ENCODE results near the gene MPG. TPM values are rescaled to one million over a fixed set of nuclear protein-coding genes. Genes with fewer than 3 reads are reported as not detected.

MPG gene
- total and polyA plus RNA-seq, 2 of the 8 experiments (the other 6 are each of a cell fraction or from before 2014, with no cell fraction given): 37.6 to 83.7 TPM

- no peak for TF ChIP-seq RFX5 (IDR thresholded peaks at IDR 0.05; ENCODE audit: borderline replicate concordance, low read depth, low read length)
- TF ChIP-seq EGR1 (IDR thresholded peaks at IDR 0.05; ENCODE audit: borderline replicate concordance, low read depth, low read length): no peak
- TF ChIP-seq, protein P1, sequence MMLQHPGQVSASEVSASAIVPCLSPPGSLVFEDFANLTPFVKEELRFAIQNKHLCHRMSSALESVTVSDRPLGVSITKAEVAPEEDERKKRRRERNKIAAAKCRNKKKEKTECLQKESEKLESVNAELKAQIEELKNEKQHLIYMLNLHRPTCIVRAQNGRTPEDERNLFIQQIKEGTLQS (IDR thresholded peaks at IDR 0.05; ENCODE audit: insufficient read depth, low read depth, low read length): no peak
- TF ChIP-seq POU5F1 (IDR thresholded peaks at IDR 0.05; ENCODE audit: low read depth, low read length): no peak
- no peak for TF ChIP-seq HDAC2 (IDR thresholded peaks at IDR 0.05; ENCODE audit: borderline replicate concordance in 1 of 2, low read depth in 2 of 2, low read length in 2 of 2)
- no peak for TF ChIP-seq TAF1 (IDR thresholded peaks at IDR 0.05; ENCODE audit: low read depth, low read length)
- no peak for TF ChIP-seq SP4 (IDR thresholded peaks at IDR 0.05; ENCODE audit: low read length)
Measured at GRCh38 chr16:125011-125410, 47.0 kb downstream of the MPG start (continued).

All from H1 (cell line).